NCI-H1436 treated with DMSO at 0.1 percent for 48 hours (cell line): ENCODE measurements around the gene ZBTB16.
"Not testable (repeated sequence)": the region's sequence is repeated elsewhere in the genome, so short reads cannot be mapped to it uniquely, and the experiment has no call there.

Experiments used
- DNase-seq: peaks from one replicate; lab custom pipeline; 2025; lab: John Stamatoyannopoulos, UW

ZBTB16 gene

DNA sequence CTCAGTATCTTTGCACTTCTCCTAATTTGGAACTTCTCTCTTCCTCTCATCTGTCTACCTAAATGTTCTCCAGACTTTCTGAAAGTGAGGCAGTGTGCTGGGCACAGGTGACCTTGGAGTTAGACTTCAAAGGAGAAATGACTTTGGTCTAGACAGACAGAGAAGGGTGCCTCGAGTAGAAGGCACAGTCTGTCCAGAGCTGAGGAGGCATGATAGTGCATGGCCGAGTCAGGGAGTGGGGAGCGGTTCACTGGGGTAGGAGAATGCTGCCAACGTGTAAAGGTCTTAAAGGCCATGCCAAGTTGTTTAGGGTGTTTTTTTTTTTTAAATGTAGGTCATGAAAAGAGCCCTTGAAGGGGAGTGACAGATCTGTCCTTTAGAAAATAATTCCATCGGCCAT is 17.3 kb upstream of the ZBTB16 start:
- DNase-seq, result no peak

- no peak for DNase-seq
Observed at GRCh38 chr11:114044042-114044871, 15.3 kb upstream of the ZBTB16 start.

- DNase-seq, result no peak
Observed at GRCh38 chr11:114047327-114047726, 12.2 kb upstream of the ZBTB16 start.

DNA sequence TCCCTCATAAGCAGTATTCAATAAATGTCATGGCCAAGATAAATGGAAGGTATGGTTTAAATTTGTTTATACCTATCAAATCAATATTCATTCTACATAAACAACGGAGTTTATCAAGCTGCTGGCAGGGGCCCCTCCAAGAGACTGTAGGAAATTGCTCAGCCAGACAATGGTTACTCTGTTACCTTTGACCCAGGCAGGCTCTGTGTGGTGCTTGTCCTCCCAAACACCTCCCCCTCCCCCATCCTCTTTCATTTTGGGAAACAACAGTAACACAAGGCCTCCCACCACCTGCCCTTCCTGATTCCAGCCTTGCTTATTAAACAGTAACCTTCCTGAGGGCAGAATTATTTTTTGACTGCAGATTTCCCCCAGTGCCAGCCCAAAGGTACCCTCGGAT is 10.5 kb upstream of the ZBTB16 start:
- DNase-seq, result no peak

- not testable (repeated sequence) for DNase-seq
Observed at GRCh38 chr11:114049766-114050165, 9.7 kb upstream of the ZBTB16 start.

DNA sequence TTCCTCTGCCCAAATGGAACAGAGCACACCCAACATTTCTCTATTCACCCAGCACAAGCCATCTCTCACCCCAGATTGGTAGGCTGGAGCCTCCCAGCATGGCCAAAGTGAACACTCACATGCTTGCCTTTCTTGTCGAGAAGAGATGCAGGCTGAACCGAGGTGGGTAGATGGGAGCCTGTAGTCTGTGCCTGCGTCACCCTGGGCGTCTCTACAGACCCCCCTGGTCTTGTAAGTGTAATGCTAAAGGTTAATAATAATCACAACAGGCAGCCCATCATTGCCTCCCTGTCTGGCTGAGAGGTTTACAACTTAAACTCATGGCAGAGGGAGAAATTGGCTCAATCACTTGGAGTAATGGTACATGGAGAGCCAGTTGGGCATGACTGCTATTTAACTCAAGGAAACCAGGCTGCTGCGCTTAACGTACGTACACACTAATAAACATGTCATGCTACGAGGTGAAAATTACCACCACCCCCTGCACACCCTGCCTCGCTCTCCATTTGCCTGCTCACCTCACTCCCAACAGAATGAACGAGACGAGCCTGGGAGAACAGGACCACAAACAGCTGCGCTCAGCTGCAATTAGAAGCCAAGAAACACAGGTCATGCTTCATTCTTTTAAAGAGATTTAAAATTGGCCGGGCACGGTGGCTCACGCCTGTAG is 9.1 kb upstream of the ZBTB16 start:
- DNase-seq, result no peak

- no peak for DNase-seq
Observed at GRCh38 chr11:114051558-114051957, 8.0 kb upstream of the ZBTB16 start.

DNA sequence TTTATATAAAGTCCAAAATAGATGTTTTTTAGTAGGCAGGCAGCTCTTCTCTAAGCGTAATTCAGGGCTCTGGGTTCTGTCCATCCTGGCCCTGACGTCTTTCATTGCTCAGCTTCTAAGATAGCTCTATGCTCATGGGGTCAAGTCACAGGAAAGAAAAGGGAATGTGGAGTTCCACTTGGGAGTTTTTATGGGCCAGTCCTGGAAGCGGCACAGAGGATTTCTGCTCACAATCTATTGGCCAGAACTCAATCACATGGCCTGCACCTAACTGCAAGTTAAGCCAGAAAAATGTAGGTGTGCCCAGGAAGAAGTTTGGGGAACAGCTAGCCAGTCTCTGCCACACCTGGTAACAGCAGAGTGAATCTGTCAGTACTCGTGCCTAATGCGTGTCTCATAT is 7.4 kb upstream of the ZBTB16 start:
- DNase-seq, result no peak

DNA sequence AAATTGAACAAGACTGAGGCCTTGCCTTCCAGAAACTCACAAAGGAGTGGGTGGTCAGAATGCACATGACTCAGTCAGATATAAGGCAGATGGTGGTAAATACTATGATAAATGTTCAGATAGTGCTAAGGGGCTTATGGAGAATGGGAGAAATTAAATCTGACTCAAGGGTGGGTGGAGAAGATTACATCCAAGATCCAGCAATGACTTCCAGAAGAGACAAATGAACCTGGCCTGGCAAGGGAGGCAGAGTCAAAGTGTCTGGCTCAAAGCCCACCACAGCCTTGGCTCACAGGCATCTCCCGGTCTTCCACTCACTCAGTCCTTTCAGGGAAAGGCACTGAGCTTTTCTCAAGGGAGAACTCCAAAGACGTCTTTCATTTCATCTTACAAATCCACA is 6.1 kb upstream of the ZBTB16 start:
- no peak for DNase-seq

DNA sequence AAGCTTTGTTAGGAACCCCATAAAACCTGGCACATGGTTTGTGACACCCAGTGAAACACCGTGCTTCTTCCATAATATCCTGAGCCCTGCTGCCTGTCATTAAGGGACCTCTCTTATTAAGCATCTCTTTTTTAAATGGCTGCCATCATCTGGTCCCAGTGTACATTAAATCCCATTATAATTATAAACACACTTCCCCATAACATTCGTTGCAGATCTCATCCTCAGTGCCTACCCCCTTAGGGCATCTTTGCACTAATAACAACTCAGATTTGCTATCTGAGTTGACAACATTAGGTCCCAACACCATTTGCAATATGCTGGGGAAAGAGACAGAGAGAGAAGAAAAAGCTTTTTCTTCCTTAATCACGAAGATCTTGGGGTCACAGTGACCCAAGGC is 4.7 kb upstream of the ZBTB16 start:
- DNase-seq, result no peak

GRCh38 chr11:114056409-114056808 is 3.1 kb upstream of the ZBTB16 start:
- DNase-seq, result no peak

DNA sequence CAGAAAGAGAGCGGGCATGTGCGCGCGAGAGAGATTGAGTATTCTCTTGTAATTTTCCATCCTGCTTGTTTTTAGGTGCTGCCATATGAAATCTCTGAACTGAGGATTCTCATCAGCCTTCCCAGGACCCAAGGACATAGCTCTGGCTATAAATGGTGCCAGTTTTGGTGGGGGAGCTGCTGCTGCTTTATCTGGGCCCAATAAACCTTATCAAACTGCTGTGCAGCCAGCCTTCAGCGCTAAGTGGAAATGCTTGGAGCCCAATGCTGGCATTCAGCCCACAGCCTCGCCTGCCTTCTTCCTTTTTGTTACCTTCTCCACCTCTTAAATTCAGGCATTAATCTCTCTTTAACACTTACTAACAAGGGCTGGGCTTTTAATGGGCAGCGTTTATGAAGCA is 2.4 kb upstream of the ZBTB16 start:
- no peak for DNase-seq

GRCh38 chr11:114057605-114058004 is 1.9 kb upstream of the ZBTB16 start:
- no peak for DNase-seq

DNA sequence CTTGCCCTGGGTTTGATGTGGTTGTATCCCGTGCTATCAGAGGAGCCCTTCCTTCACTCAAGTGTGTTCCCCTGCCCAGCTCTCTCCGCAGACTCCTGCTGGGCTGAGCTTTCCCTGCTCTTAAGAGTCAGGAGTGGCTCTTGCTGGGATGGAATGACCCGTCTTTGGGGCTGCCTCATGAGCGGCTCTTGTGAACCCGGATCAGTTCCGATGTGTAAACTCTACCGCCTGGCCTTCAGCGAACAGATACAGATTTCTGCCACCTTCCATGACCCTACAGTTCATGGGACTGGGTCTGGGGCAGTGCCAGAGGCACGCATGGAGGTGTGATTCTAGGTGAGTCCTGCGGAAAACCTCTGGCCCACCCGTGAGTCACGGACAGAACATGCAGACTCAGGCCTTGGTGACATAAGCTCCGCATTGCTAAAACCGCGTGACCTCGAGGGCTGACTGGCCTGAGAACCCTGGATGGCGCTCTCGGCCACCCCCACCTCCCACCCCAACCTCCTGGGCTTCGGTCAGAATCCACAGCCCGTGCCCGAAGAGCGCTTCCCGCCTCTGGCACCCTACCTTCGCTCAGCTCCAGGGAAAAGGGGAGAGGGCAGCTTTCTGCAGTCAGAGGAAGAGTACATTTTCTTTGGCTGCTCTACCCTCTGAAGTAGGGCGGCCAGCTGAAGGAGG is 1.3 kb upstream of the ZBTB16 start:
- DNase-seq, result no peak

DNA sequence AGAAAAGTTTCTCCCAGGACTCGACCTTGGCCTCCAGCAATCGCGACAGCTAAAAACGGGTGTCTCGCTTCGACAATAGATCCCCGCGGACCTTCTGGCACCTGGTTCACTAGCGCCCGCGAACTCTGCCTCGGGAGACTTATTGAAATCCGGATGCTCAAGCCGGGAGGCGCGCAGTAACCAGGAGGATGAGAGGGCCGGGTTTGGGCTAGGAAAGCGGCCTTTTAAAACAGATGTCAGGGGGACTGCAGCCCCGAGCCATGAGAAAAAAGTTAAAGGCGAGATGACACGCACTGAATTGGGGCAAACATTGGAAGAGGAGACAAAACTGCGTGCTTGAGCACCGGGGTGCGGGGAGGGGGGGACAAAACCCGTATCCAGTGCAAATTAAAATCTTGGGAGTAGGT is 637 bp upstream of the ZBTB16 start:
- DNase-seq, result no peak

GRCh38 chr11:114059984-114060391 is 477 bp downstream of the ZBTB16 start:
- no peak for DNase-seq

DNA sequence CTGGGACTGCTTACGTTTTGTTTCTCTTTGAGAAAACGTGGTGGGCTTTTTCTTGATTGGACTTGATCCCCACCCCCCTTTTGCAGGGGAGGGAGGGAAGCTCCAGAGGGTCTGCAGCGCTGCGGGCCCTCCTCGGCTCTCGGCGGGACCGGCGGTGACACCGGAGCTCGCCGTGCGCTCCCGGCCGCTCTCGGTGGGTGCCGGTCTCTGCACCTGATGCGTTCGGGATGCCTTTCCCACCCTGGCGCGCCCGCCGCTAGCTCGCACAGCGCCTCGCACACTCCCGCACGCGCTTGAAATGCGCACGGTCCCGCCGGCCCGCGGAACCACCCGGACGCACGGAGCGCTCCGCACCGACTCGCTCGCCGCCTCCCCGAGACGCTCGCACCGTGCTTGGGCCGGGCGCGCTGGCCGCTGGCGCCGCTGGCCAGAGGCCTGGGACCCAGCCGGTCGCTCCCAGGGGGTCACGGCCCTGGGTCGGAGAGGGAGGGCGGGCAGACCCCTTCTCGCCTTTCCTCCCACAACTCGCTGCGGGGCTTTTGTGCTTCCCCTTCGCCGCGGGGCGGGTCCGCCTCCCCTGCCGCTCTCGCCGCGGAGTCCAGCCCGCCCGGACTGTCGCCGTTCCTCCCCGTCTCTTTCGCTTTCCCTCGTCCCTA is 1.0 kb downstream of the ZBTB16 start:
- no peak for DNase-seq

GRCh38 chr11:114061048-114061680 is 1.7 kb downstream of the ZBTB16 start:
- DNase-seq, result no peak

GRCh38 chr11:114061681-114062049 is 2.2 kb downstream of the ZBTB16 start:
- DNase-seq, result no peak

DNA sequence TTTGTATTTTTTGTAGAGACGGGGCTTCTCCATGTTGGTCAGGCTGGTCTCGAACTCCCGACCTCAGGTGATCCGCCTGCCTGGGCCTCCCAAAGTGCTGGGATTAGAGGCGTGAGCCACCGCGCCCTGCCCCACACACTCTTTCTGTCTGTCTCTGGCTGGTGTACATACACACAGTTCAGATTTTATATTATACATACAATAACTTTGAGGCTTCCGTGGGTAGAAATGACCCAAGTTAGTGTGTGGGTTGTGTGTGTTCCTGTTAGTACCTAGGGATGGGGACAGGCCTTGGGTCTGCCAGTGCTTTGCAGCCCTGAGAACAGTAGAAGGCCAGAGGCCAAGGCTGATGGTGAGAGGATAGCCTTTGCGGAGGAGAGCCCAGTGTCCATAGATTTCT is 2.8 kb downstream of the ZBTB16 start:
- no peak for DNase-seq

DNA sequence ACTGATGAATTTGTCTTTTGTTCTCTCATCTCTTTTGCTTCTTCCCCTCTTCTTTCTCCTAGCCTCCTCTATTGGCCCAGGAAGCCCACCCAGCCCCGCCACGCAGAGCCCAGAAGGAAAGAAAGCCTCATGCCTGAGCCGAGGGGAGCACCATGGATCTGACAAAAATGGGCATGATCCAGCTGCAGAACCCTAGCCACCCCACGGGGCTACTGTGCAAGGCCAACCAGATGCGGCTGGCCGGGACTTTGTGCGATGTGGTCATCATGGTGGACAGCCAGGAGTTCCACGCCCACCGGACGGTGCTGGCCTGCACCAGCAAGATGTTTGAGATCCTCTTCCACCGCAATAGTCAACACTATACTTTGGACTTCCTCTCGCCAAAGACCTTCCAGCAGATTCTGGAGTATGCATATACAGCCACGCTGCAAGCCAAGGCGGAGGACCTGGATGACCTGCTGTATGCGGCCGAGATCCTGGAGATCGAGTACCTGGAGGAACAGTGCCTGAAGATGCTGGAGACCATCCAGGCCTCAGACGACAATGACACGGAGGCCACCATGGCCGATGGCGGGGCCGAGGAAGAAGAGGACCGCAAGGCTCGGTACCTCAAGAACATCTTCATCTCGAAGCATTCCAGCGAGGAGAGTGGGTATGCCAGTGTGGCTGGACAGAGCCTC is 3.8 kb downstream of the ZBTB16 start:
- no peak for DNase-seq

GRCh38 chr11:114063829-114064201 is 4.3 kb downstream of the ZBTB16 start:
- DNase-seq, result no peak
